CD4-positive, alpha-beta memory T cell (primary cell): ENCODE results near the gene C6orf62. TPM values are rescaled to one million over a fixed set of nuclear protein-coding genes. Genes with fewer than 3 reads are reported as not detected.
A peak's percentile ranks its signal among the peaks of the same experiment; 100 is the strongest.
"Not testable (repeated sequence)": the region's sequence is repeated elsewhere in the genome, so short reads cannot be mapped to it uniquely, and the experiment has no call there.

Experiments
- CTCF ChIA-PET: fragments of 350-600 bp; sonication (Branson Sonifier 250); formaldehyde crosslinking; loops from one replicate; lab custom pipeline; 2021; ENCODE audit warnings: inconsistent platforms; ENCODE audit not compliant: partially characterized antibody; lab: Charles Lee
- POLR2A ChIA-PET: fragments of 350-600 bp; sonication (Branson Sonifier 250); formaldehyde crosslinking; loops from one replicate; lab custom pipeline; 2021; ENCODE audit not compliant: partially characterized antibody; lab: Charles Lee
- DNase-seq, 5 donors: peaks; one replicate each; pipeline versions ENCODE4 v3.0.0 to v3.0.0-alpha.2; 2020 to 2022; ENCODE audit warnings: mixed read lengths in 1 of 5
- H3K27ac ChIP-seq: one replicate; pipeline ENCODE4 v1.7.0; 2013; ENCODE audit warnings: low read depth, low read length
- H3K27me3 ChIP-seq: 2 replicates; pipeline ENCODE4 v1.7.0; 2013; ENCODE audit warnings: mild to moderate bottlenecking, low read length, moderate library complexity; ENCODE audit not compliant: insufficient read depth
- H3K36me3 ChIP-seq: 2 replicates; pipeline ENCODE4 v1.7.0; 2013; ENCODE audit warnings: mild to moderate bottlenecking, low read length, moderate library complexity; ENCODE audit not compliant: insufficient read depth
- H3K4me1 ChIP-seq: 2 replicates; pipeline ENCODE4 v1.7.0; 2013; ENCODE audit warnings: mild to moderate bottlenecking, low read length, moderate library complexity; ENCODE audit not compliant: insufficient read depth
- H3K4me3 ChIP-seq, 2 donors: one replicate each; pipeline ENCODE4 v1.7.0; 2013; ENCODE audit warnings: low read length in 2 of 2, mild to moderate bottlenecking in 1 of 2
- H3K9me3 ChIP-seq, 2 donors: one replicate each; pipeline ENCODE4 v1.7.0; 2013; ENCODE audit warnings: low read length in 2 of 2, control low read depth in 1 of 2; ENCODE audit not compliant: control insufficient read depth in 1 of 2
- H3K27ac Mint-ChIP-seq, 7 donors: one replicate each; pipeline ENCODE4 v1.8.0; 2020 to 2021; ENCODE audit warnings: mixed read lengths in 7 of 7, mild to moderate bottlenecking in 6 of 7, inconsistent platforms in 3 of 7, moderate library complexity in 3 of 7
- H3K27me3 Mint-ChIP-seq, 2 donors: one replicate each; pipeline ENCODE4 v1.8.0; 2020 to 2021; ENCODE audit warnings: mixed read lengths in 2 of 2
- H3K36me3 Mint-ChIP-seq, 2 donors: one replicate each; pipeline ENCODE4 v1.8.0; 2020 to 2021; ENCODE audit warnings: mixed read lengths in 2 of 2, inconsistent platforms in 1 of 2, mild to moderate bottlenecking in 1 of 2
- H3K4me1 Mint-ChIP-seq, 4 donors: one replicate each; pipeline ENCODE4 v1.8.0; 2020 to 2021; ENCODE audit warnings: mixed read lengths in 4 of 4, mild to moderate bottlenecking in 1 of 4
- H3K4me3 Mint-ChIP-seq, 8 donors: one replicate each; pipeline ENCODE4 v1.8.0; 2020 to 2021; ENCODE audit warnings: mixed read lengths in 8 of 8, mild to moderate bottlenecking in 7 of 8, moderate library complexity in 6 of 8, inconsistent platforms in 3 of 8
- H3K9me3 Mint-ChIP-seq, 8 donors: one replicate each; pipeline ENCODE4 v1.8.0; 2020 to 2021; ENCODE audit warnings: mixed read lengths in 8 of 8, mild to moderate bottlenecking in 5 of 8, inconsistent platforms in 3 of 8, moderate library complexity in 1 of 8
- intact Hi-C: fragments of 100-400 bp; cut with micrococcal nuclease; formaldehyde crosslinking; loops from one replicate; pipeline ENCODE4 v1.15.1; 2023
- polyA plus RNA-seq, 2 donors: library from polyadenylated mRNA; unstranded; fragments of 300-500 nt; fragmentation: Illumina TruSeq; gene quantifications; one replicate each; pipeline ENCODE4 v1.2.3, GENCODE V29; 2021
- total RNA-seq, 2 experiments: library from RNA; stranded (reverse); gene quantifications; one replicate each; pipeline ENCODE4 v1.2.3, GENCODE V29; 2021

C6orf62 gene
- total and polyA plus RNA-seq, 4 experiments from 2014 or later, result 90.1 to 176 (median 149) TPM

- no peaks in the 10 kb centered on the region for H3K36me3 Mint-ChIP-seq
- H3K4me1 Mint-ChIP-seq, result no peaks in the 10 kb centered on the region
- H3K27me3 ChIP-seq, result no peaks in the 10 kb centered on the region
- peaks cover 5 to 7% of the 10 kb centered on the region in 2 donors for H3K27me3 Mint-ChIP-seq
- H3K4me3 Mint-ChIP-seq, result no peak overlapping the region
- no peak overlapping the region for H3K4me3 ChIP-seq
- POLR2A ChIA-PET, result no interaction called here
- H3K4me1 ChIP-seq, result no peaks in the 10 kb centered on the region
- H3K27ac Mint-ChIP-seq, result no peak overlapping the region
- H3K27ac ChIP-seq, result no peak overlapping the region
- intact Hi-C loops, result no loop called here
- no peaks in the 10 kb centered on the region for H3K9me3 ChIP-seq
- CTCF ChIA-PET, result interaction anchor here (1.4 kb wide), 1 partner anchor 172 kb away, joined by 4 read pairs; no protein-coding TSS in a partner anchor
- H3K9me3 Mint-ChIP-seq, result peaks cover 0 to 2% (median 0%) of the 10 kb centered on the region in 8 donors
- no peak for DNase-seq
- no peaks in the 10 kb centered on the region for H3K36me3 ChIP-seq
Observed at GRCh38 chr6:24753545-24753944, 34.6 kb upstream of the C6orf62 start.

GRCh38 chr6:24752917-24753492 lies 34.1 kb upstream of the C6orf62 start:
- Histone ChIP-seq H3K27ac (no peak overlapping the region), H3K36me3 (no peaks in the 10 kb centered on the region), H3K9me3 (no peaks in the 10 kb centered on the region), H3K4me1 (no peaks in the 10 kb centered on the region), H3K4me3 (no peak overlapping the region), H3K27me3 (no peaks in the 10 kb centered on the region)
- H3K4me3 Mint-ChIP-seq, result no peak overlapping the region
- H3K4me1 Mint-ChIP-seq, result no peaks in the 10 kb centered on the region
- H3K36me3 Mint-ChIP-seq, result no peaks in the 10 kb centered on the region
- no peak for DNase-seq
- ChIA-PET CTCF (interaction anchor here (1.4 kb wide), 1 partner anchor 172 kb away, joined by 4 read pairs; no protein-coding TSS in a partner anchor), POLR2A (no interaction called here)
- peaks cover 0 to 2% (median 0%) of the 10 kb centered on the region in 8 donors for H3K9me3 Mint-ChIP-seq
- H3K27me3 Mint-ChIP-seq, result peaks cover 7 to 8% of the 10 kb centered on the region in 2 donors
- no peak overlapping the region for H3K27ac Mint-ChIP-seq
- intact Hi-C loops, result no loop called here

GRCh38 chr6:24752503-24752902 lies 33.5 kb upstream of the C6orf62 start:
- no peak overlapping the region for H3K4me3 ChIP-seq
- Mint-ChIP-seq H3K36me3 (no peaks in the 10 kb centered on the region), H3K27me3 (peaks cover 8 to 9% of the 10 kb centered on the region in 2 donors), H3K4me1 (no peaks in the 10 kb centered on the region), H3K9me3 (peaks cover 0 to 2% (median 0%) of the 10 kb centered on the region in 8 donors), H3K27ac (no peak overlapping the region), H3K4me3 (no peak overlapping the region)
- POLR2A ChIA-PET, result no interaction called here
- no peak overlapping the region for H3K27ac ChIP-seq
- no peaks in the 10 kb centered on the region for H3K9me3 ChIP-seq
- H3K27me3 ChIP-seq, result no peaks in the 10 kb centered on the region
- intact Hi-C loops, result no loop called here
- H3K36me3 ChIP-seq, result no peaks in the 10 kb centered on the region
- no peaks in the 10 kb centered on the region for H3K4me1 ChIP-seq
- no peak for DNase-seq
- CTCF ChIA-PET, result interaction anchor here (1.4 kb wide), 1 partner anchor 171 kb away, joined by 4 read pairs; no protein-coding TSS in a partner anchor

GRCh38 chr6:24750878-24751277 lies 31.9 kb upstream of the C6orf62 start:
- H3K4me3 ChIP-seq, H3K9me3 ChIP-seq, H3K27me3 ChIP-seq, H3K9me3 Mint-ChIP-seq, H3K4me1 Mint-ChIP-seq, H3K27me3 Mint-ChIP-seq, CTCF ChIA-PET, H3K27ac ChIP-seq, intact Hi-C loops, H3K27ac Mint-ChIP-seq, H3K36me3 Mint-ChIP-seq, H3K4me1 ChIP-seq, H3K4me3 Mint-ChIP-seq, DNase-seq, H3K36me3 ChIP-seq, POLR2A ChIA-PET: not testable (repeated sequence)

GRCh38 chr6:24749297-24749696 lies 30.3 kb upstream of the C6orf62 start:
- no peak for DNase-seq
- Mint-ChIP-seq H3K36me3 (no peaks in the 10 kb centered on the region), H3K4me1 (no peaks in the 10 kb centered on the region), H3K27ac (peak overlapping the region in 1 of 7 donors; percentile 59), H3K27me3 (peaks cover 8 to 9% of the 10 kb centered on the region in 2 donors), H3K4me3 (no peak overlapping the region), H3K9me3 (peaks cover 0 to 2% (median 0%) of the 10 kb centered on the region in 8 donors)
- H3K4me3 ChIP-seq, result no peak overlapping the region
- intact Hi-C loops, result no loop called here
- no peaks in the 10 kb centered on the region for H3K9me3 ChIP-seq
- no peaks in the 10 kb centered on the region for H3K36me3 ChIP-seq
- H3K4me1 ChIP-seq, result no peaks in the 10 kb centered on the region
- CTCF ChIA-PET, result no interaction called here
- POLR2A ChIA-PET, result no interaction called here
- H3K27me3 ChIP-seq, result no peaks in the 10 kb centered on the region
- no peak overlapping the region for H3K27ac ChIP-seq

GRCh38 chr6:24744911-24745310 lies 26.0 kb upstream of the C6orf62 start:
- Histone ChIP-seq H3K4me1 (no peaks in the 10 kb centered on the region), H3K4me3 (no peak overlapping the region), H3K9me3 (no peaks in the 10 kb centered on the region), H3K36me3 (no peaks in the 10 kb centered on the region), H3K27me3 (no peaks in the 10 kb centered on the region), H3K27ac (no peak overlapping the region)
- no peak for DNase-seq
- H3K4me3 Mint-ChIP-seq, result no peak overlapping the region
- POLR2A ChIA-PET, result no interaction called here
- H3K27me3 Mint-ChIP-seq, result peaks cover 3 to 7% of the 10 kb centered on the region in 2 donors
- peaks cover 0 to 5% (median 0%) of the 10 kb centered on the region in 4 donors for H3K4me1 Mint-ChIP-seq
- intact Hi-C loops, result no loop called here
- no peak overlapping the region for H3K27ac Mint-ChIP-seq
- no peaks in the 10 kb centered on the region for H3K36me3 Mint-ChIP-seq
- CTCF ChIA-PET, result interaction anchor here (1.1 kb wide), 1 partner anchor 15 kb away, joined by 3 read pairs; no protein-coding TSS in a partner anchor
- peaks cover 0 to under 1% (median 0%) of the 10 kb centered on the region in 8 donors for H3K9me3 Mint-ChIP-seq

GRCh38 chr6:24743944-24744335 lies 25.0 kb upstream of the C6orf62 start:
- Mint-ChIP-seq H3K4me3 (no peak overlapping the region), H3K36me3 (no peaks in the 10 kb centered on the region), H3K27ac (no peak overlapping the region), H3K27me3 (peaks cover 3 to 6% of the 10 kb centered on the region in 2 donors), H3K9me3 (peaks cover 0 to 2% (median 0%) of the 10 kb centered on the region in 8 donors), H3K4me1 (peaks cover 0 to 5% (median 0%) of the 10 kb centered on the region in 4 donors)
- Histone ChIP-seq H3K9me3 (no peaks in the 10 kb centered on the region), H3K4me1 (no peaks in the 10 kb centered on the region), H3K27ac (no peak overlapping the region), H3K27me3 (no peaks in the 10 kb centered on the region), H3K4me3 (no peak overlapping the region), H3K36me3 (no peaks in the 10 kb centered on the region)
- ChIA-PET POLR2A (no interaction called here), CTCF (interaction anchor here (1.1 kb wide), 1 partner anchor 14 kb away, joined by 3 read pairs; no protein-coding TSS in a partner anchor)
- intact Hi-C loops, result no loop called here
- DNase-seq, result no peak
